IMR-90 (cell line): Measurements from ENCODE around the gene GAL3ST3. TPM values are rescaled to one million over a fixed set of nuclear protein-coding genes. Genes with fewer than 3 reads are reported as not detected.

Experiments used
- ATAC-seq: fragments of 200-7000 bp; cut with Tn5 transposase; 2 replicates; pipeline ENCODE4 v1.9.1; 2020; ENCODE audit warnings: low read depth, mild to moderate bottlenecking, moderate library complexity
- BruUV-seq: library from RNA; stranded (reverse); fragments of 400-500 nt; replicated peaks from 2 replicates; lab custom pipeline; 2021; lab: Mats Ljungman, UMichigan
- CTCF ChIA-PET: fragments of 300-600 bp; formaldehyde crosslinking; extraction: SDS; loops from one replicate; lab custom pipeline; 2021; ENCODE audit warnings: antibody characterized with exemption; lab: Yijun Ruan, JAX
- POLR2A ChIA-PET: fragments of 300-600 bp; sonication (Branson Sonifier 250); formaldehyde crosslinking; loops from one replicate; lab custom pipeline; 2022; ENCODE audit warnings: antibody characterized with exemption; ENCODE audit not compliant: unreplicated experiment; lab: Charles Lee
- DNase-seq: peaks from one replicate; pipeline ENCODE4 v3.0.0; 2013
- H2AFZ ChIP-seq: replicated peaks from 2 replicates; pipeline ENCODE3; 2013; ENCODE audit warnings: low read length, mild to moderate bottlenecking; ENCODE audit not compliant: poor library complexity
- H2AK5ac ChIP-seq: 2 replicates; pipeline ENCODE4 v1.6.1; 2013; ENCODE audit warnings: low read depth, low read length, inconsistent platforms
- H2AK9ac ChIP-seq: replicated peaks from 2 replicates; pipeline ENCODE3; 2013; ENCODE audit warnings: mild to moderate bottlenecking, low read depth, low read length, moderate library complexity; ENCODE audit not compliant: poor library complexity
- H2BK120ac ChIP-seq: 2 replicates; pipeline ENCODE4 v1.6.1; 2013; ENCODE audit warnings: low read depth, low read length, inconsistent platforms
- H2BK15ac ChIP-seq: 3 replicates; pipeline ENCODE4 v1.6.1; 2013; ENCODE audit warnings: low read depth, low read length, inconsistent platforms
- H2BK20ac ChIP-seq: 2 replicates; pipeline ENCODE4 v1.6.1; 2013; ENCODE audit warnings: low read depth, mild to moderate bottlenecking, inconsistent platforms, low read length, moderate library complexity
- H2BK5ac ChIP-seq: 2 replicates; pipeline ENCODE4 v1.6.1; 2013; ENCODE audit warnings: mild to moderate bottlenecking, low read depth, low read length, inconsistent platforms; ENCODE audit not compliant: poor library complexity, severe bottlenecking
- H3K14ac ChIP-seq: replicated peaks from 2 replicates; pipeline ENCODE4 v1.6.1; 2013; ENCODE audit warnings: low read depth, low read length, inconsistent platforms
- H3K18ac ChIP-seq: 2 replicates; pipeline ENCODE4 v1.6.1; 2013; ENCODE audit warnings: low read depth, low read length, control low read depth
- H3K23ac ChIP-seq: 2 replicates; pipeline ENCODE4 v1.6.1; 2013; ENCODE audit warnings: low read depth, low read length, inconsistent platforms
- H3K27ac ChIP-seq: 2 replicates; pipeline ENCODE4 v1.5.1; 2013; ENCODE audit warnings: mild to moderate bottlenecking, control low read depth, low read length; ENCODE audit not compliant: insufficient read depth
- H3K27me3 ChIP-seq: 2 replicates; pipeline ENCODE4 v1.6.1; 2013; ENCODE audit warnings: low read length; ENCODE audit not compliant: control insufficient read depth, insufficient read depth
- H3K36me3 ChIP-seq: 2 replicates; pipeline ENCODE4 v1.6.1; 2013; ENCODE audit warnings: low read length, mixed read lengths; ENCODE audit not compliant: control insufficient read depth, insufficient read depth
- H3K4ac ChIP-seq: 2 replicates; pipeline ENCODE4 v1.6.1; 2013; ENCODE audit warnings: low read depth, low read length, inconsistent platforms
- H3K4me1 ChIP-seq: 2 replicates; pipeline ENCODE4 v1.6.1; 2013; ENCODE audit warnings: low read length, mixed read lengths; ENCODE audit not compliant: control insufficient read depth, insufficient read depth
- H3K4me2 ChIP-seq: 2 replicates; pipeline ENCODE4 v1.6.1; 2013; ENCODE audit warnings: low read depth, mild to moderate bottlenecking, control low read depth, low read length, moderate library complexity
- H3K4me3 ChIP-seq: 2 replicates; pipeline ENCODE4 v1.5.1; 2013; ENCODE audit warnings: low read depth, mild to moderate bottlenecking, control low read depth, low read length, moderate library complexity; ENCODE audit not compliant: insufficient read depth
- H3K56ac ChIP-seq: 2 replicates; pipeline ENCODE4 v1.6.1; 2013; ENCODE audit warnings: low read length, inconsistent platforms; ENCODE audit not compliant: insufficient read depth; ENCODE audit errors: extremely low read depth
- H3K79me1 ChIP-seq, 2 experiments: 2 replicates each; pipeline ENCODE4 v1.6.1; 2013; ENCODE audit warnings: low read length in 2 of 2, inconsistent platforms in 1 of 2, low read depth in 1 of 2
- H3K9ac ChIP-seq: 2 replicates; pipeline ENCODE4 v1.6.1; 2013; ENCODE audit warnings: low read depth, low read length, control low read depth
- H3K9me1 ChIP-seq: 2 replicates; pipeline ENCODE4 v1.6.1; 2013; ENCODE audit warnings: low read length, inconsistent platforms; ENCODE audit not compliant: insufficient read depth
- H3K9me3 ChIP-seq: 2 replicates; pipeline ENCODE4 v1.6.1; 2013; ENCODE audit warnings: low read length; ENCODE audit not compliant: control insufficient read depth, insufficient read depth
- H4K20me1 ChIP-seq: 2 replicates; pipeline ENCODE4 v1.6.1; 2013; ENCODE audit warnings: low read length, inconsistent platforms; ENCODE audit not compliant: insufficient read depth
- H4K5ac ChIP-seq: 2 replicates; pipeline ENCODE4 v1.6.1; 2013; ENCODE audit warnings: mild to moderate bottlenecking, low read depth, low read length, control low read depth
- H4K8ac ChIP-seq, 2 experiments: 2 replicates each; pipeline ENCODE4 v1.6.1; 2013; ENCODE audit warnings: low read depth in 2 of 2, low read length in 2 of 2, control low read depth in 1 of 2, inconsistent platforms in 1 of 2
- H4K91ac ChIP-seq: 2 replicates; pipeline ENCODE4 v1.6.1; 2013; ENCODE audit warnings: low read depth, low read length, inconsistent platforms; ENCODE audit not compliant: insufficient read depth
- CHD1 ChIP-seq: IDR thresholded peaks from 2 replicates; pipeline ENCODE4 v1.6.1; 2012; ENCODE audit warnings: low read depth, low read length, improper control_type of control experiment
- FOS ChIP-seq: fragments of 150-350 bp; IDR thresholded peaks from 2 replicates; pipeline ENCODE4 v1.6.1; 2016; ENCODE audit warnings: low read depth, low read length
- MXI1 ChIP-seq: IDR thresholded peaks from 2 replicates; pipeline ENCODE4 v1.6.1; 2012; ENCODE audit warnings: low read depth, mild to moderate bottlenecking, low read length, moderate library complexity, borderline replicate concordance
- POLR2A ChIP-seq: IDR thresholded peaks from 2 replicates; pipeline ENCODE4 v1.6.1; 2012; ENCODE audit warnings: mild to moderate bottlenecking, low read depth, low read length
- USF2 ChIP-seq: fragments of 150-350 bp; IDR thresholded peaks from 2 replicates; pipeline ENCODE4 v1.6.1; 2017; ENCODE audit warnings: mild to moderate bottlenecking, antibody characterized with exemption, low read length, low read depth
- WGBS, 2 experiments: methylation state at CpG; one replicate each; pipeline versions ENCODE4 v1.1.5 to v1.1.7; 2013; ENCODE audit warnings: missing lambda C conversion rate in 2 of 2; ENCODE audit not compliant: insufficient read length in 1 of 2; ENCODE audit errors: extremely low coverage in 2 of 2; 5-methylcytosine and 5-hydroxymethylcytosine counted together
- dilution Hi-C: fragments of 300-500 bp; cut with HindIII; formaldehyde crosslinking; loops from one replicate; pipeline ENCODE4 v1.14.3; 2018; ENCODE audit warnings: low sequenced_read_pairs; ENCODE audit not compliant: unreplicated experiment
- in situ Hi-C: fragments of 300-500 bp; cut with MboI; formaldehyde crosslinking; loops from 3 replicates; pipeline ENCODE4 v1.14.3; 2019; ENCODE audit warnings: low sequenced_read_pairs, inconsistent platforms, mixed read lengths
- intact Hi-C: fragments of 100-400 bp; cut with micrococcal nuclease; formaldehyde crosslinking; loops from 2 replicates; pipeline ENCODE4 v1.10.0; 2022
- polyA plus RNA-seq, 3 experiments: library from polyadenylated mRNA; depleted of rRNA; stranded (reverse); fragments of >200 nt; gene quantifications; 2 replicates each; pipeline ENCODE4 v1.2.3, GENCODE V29; 2012; ENCODE audit warnings: low replicate concordance in 1 of 3
- total RNA-seq: library from RNA; depleted of rRNA; stranded (reverse); fragments of >200 nt; gene quantifications from 2 replicates; pipeline ENCODE4 v1.2.3, GENCODE V29; 2012
- TF ChIP-seq, protein P1 (sequence below): fragments of 150-350 bp; IDR thresholded peaks from 2 replicates; pipeline ENCODE4 v1.6.1; 2016; ENCODE audit warnings: low read depth, mild to moderate bottlenecking, low read length, moderate library complexity, borderline replicate concordance

Gene GAL3ST3
- total and polyA plus RNA-seq, 2 of the 4 experiments (the other 2 are of a cell fraction), result 0.19 TPM; not detected in 1

DNA sequence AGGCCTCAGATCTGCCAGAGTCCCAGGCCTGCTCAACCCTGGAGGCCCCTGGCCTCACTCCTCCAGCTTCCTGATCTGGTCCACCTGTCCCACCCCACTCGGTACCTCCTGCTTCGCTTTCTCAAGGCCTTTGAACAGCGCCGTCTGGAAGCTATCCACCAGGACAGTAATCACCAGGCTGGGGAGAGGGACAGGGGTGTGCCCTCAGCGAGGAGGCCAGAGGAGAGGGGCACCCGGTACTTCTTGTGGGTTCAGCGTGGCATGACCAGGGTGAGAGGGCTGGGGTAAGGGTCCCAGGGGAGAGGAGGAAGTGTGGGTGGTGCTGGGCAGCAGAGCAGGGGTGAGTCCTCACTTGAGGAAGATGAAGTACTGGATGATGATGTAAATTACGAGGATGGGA is 28.7 kb downstream of the GAL3ST3 start:
- intact Hi-C loops (no loop called here), dilution Hi-C loops (no loop called here), in situ Hi-C loops (no loop called here)
- Histone ChIP-seq H2BK20ac (peak overlapping the region; percentile 36; the same call in 1 of the 2 replicates), H4K20me1 (no peaks in the 10 kb centered on the region; the same call in 1 of the 2 replicates), H4K5ac (peak overlapping the region; percentile 36; the same call in 1 of the 2 replicates), H3K9me3 (no peaks in the 10 kb centered on the region), H2AK5ac (peak overlapping the region; percentile 94), H3K4me2 (no peak overlapping the region), H3K18ac (no peak overlapping the region), H2AK9ac (peak overlapping the region; percentile 73), H3K9ac (no peak overlapping the region), H3K79me1 (peaks cover 0 to 4% of the 10 kb centered on the region in 2 experiments; a peak in 1 of 4 replicates), H3K14ac (0 out of 2 replicates have a peak overlapping the region, but pooled peaks have one; percentile 5), H3K36me3 (no peaks in the 10 kb centered on the region), H2BK120ac (peak overlapping the region; percentile 73), H3K9me1 (peaks cover 17% of the 10 kb centered on the region), H2AFZ (peak overlapping the region; percentile 53), H3K56ac (no peak overlapping the region), H3K27me3 (no peaks in the 10 kb centered on the region; the same call in 1 of the 2 replicates), H3K23ac (no peak overlapping the region; the same call in 1 of the 2 replicates), H4K8ac (peak overlapping the region; percentile 78 to 81; a peak in 2 of 4 replicates), H3K4me3 (no peak overlapping the region), H2BK15ac (peak overlapping the region; percentile 76; the same call in 1 of the 3 replicates), H3K27ac (no peak overlapping the region), H4K91ac (peak overlapping the region; percentile 73), H3K4ac (peak overlapping the region; percentile 85), H3K4me1 (peaks cover 15% of the 10 kb centered on the region), H2BK5ac (peak overlapping the region; percentile 71)
- no peak for TF ChIP-seq CHD1
- TF ChIP-seq, protein P1, sequence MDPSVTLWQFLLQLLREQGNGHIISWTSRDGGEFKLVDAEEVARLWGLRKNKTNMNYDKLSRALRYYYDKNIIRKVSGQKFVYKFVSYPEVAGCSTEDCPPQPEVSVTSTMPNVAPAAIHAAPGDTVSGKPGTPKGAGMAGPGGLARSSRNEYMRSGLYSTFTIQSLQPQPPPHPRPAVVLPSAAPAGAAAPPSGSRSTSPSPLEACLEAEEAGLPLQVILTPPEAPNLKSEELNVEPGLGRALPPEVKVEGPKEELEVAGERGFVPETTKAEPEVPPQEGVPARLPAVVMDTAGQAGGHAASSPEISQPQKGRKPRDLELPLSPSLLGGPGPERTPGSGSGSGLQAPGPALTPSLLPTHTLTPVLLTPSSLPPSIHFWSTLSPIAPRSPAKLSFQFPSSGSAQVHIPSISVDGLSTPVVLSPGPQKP, result no peak
- no peak for TF ChIP-seq USF2
- TF ChIP-seq FOS, result no peak
- no peak for TF ChIP-seq MXI1
- TF ChIP-seq POLR2A, result no peak
- POLR2A ChIA-PET, result no interaction called here
- BruUV-seq, result no TSS peak
- whole genome bisulfite sequencing, 2 experiments, result no CpG with 5 or more reads among the region's 8 CpGs
- DNase-seq (no peak), ATAC-seq (no peak)
- CTCF ChIA-PET, result no interaction called here
